CD4-positive, alpha-beta T cell (primary cell): ENCODE results near the gene INTS3. TPM values are rescaled to one million over a fixed set of nuclear protein-coding genes. Genes with fewer than 3 reads are reported as not detected.

ENCODE experiments used
- ATAC-seq: fragments of 200-7000 bp; cut with Tn5 transposase; one replicate; pipeline ENCODE4 v1.10.0; 2022; ENCODE audit warnings: mild to moderate bottlenecking; ENCODE audit not compliant: poor library complexity
- CTCF ChIA-PET: fragments of 350-600 bp; sonication (Branson Sonifier 250); formaldehyde crosslinking; loops from one replicate; lab custom pipeline; 2021; ENCODE audit warnings: antibody characterized with exemption, inconsistent platforms; lab: Charles Lee
- POLR2A ChIA-PET: fragments of 350-600 bp; sonication (Branson Sonifier 250); formaldehyde crosslinking; loops from one replicate; lab custom pipeline; 2021; ENCODE audit warnings: antibody characterized with exemption, inconsistent platforms; lab: Charles Lee
- DNase-seq, 14 experiments: peaks; one replicate each; pipeline ENCODE4 v3.0.0-alpha.2; 2013 to 2020; ENCODE audit warnings: mixed read lengths in 2 of 14
- H3K27ac ChIP-seq, 2 donors: one replicate each; pipeline versions ENCODE4 v1.5.1 to v1.7.0; 2013; ENCODE audit warnings: low read length in 2 of 2, low read depth in 1 of 2, mild to moderate bottlenecking in 1 of 2
- H3K27me3 ChIP-seq, 2 experiments: 1 replicate in 1 of 2; 2 replicates in 1 of 2; pipeline versions ENCODE4 v1.6.1 to v1.7.0; 2013; ENCODE audit warnings: low read length in 2 of 2, control low read depth in 1 of 2, mild to moderate bottlenecking in 1 of 2, moderate library complexity in 1 of 2; ENCODE audit not compliant: insufficient read depth in 2 of 2, control insufficient read depth in 1 of 2
- H3K36me3 ChIP-seq: one replicate; pipeline ENCODE4 v1.6.1; 2013; ENCODE audit warnings: low read length, control low read depth; ENCODE audit not compliant: insufficient read depth
- H3K4me1 ChIP-seq: one replicate; pipeline ENCODE4 v1.6.1; 2013; ENCODE audit warnings: low read length, control low read depth; ENCODE audit not compliant: insufficient read depth
- H3K4me3 ChIP-seq: one replicate; pipeline ENCODE4 v1.5.1; 2013; ENCODE audit warnings: mild to moderate bottlenecking, low read length, moderate library complexity
- H3K9me3 ChIP-seq, 2 experiments: 1 replicate in 1 of 2; 2 replicates in 1 of 2; pipeline versions ENCODE4 v1.6.1 to v1.7.0; 2013; ENCODE audit warnings: low read length in 2 of 2, mild to moderate bottlenecking in 2 of 2, control low read depth in 1 of 2, moderate library complexity in 1 of 2; ENCODE audit not compliant: control insufficient read depth in 1 of 2, insufficient read depth in 1 of 2
- H3K27ac Mint-ChIP-seq: one replicate; pipeline ENCODE4 v1.8.0; 2020; ENCODE audit warnings: mixed read lengths
- H3K27me3 Mint-ChIP-seq: one replicate; pipeline ENCODE4 v1.8.0; 2021; ENCODE audit warnings: mixed read lengths
- H3K36me3 Mint-ChIP-seq: one replicate; pipeline ENCODE4 v1.8.0; 2021; ENCODE audit warnings: low read depth, mixed read lengths
- H3K4me1 Mint-ChIP-seq: one replicate; pipeline ENCODE4 v1.8.0; 2021; ENCODE audit warnings: low read depth, mixed read lengths
- H3K4me3 Mint-ChIP-seq: one replicate; pipeline ENCODE4 v1.8.0; 2020; ENCODE audit warnings: mild to moderate bottlenecking, mixed read lengths
- H3K9me3 Mint-ChIP-seq: one replicate; pipeline ENCODE4 v1.8.0; 2020; ENCODE audit warnings: mixed read lengths
- CTCF ChIP-seq: fragments of 200-600 bp; IDR thresholded peaks from one replicate; pipeline ENCODE4 v1.8.0; 2022; ENCODE audit warnings: antibody characterized with exemption, mild to moderate bottlenecking
- intact Hi-C, 2 experiments: fragments of 100-400 bp; cut with DNase I in 1 of 2; cut with micrococcal nuclease in 1 of 2; formaldehyde crosslinking; loops; one replicate each; pipeline versions ENCODE4 v1.15.1 to v1.9.0; 2023 to 2025; cut with DNase I, micrococcal nuclease
- total RNA-seq, 174 experiments: library from RNA in 2 of 174; stranded (reverse) in 2 of 174; gene quantifications; one replicate each; pipeline ENCODE4 v1.2.3 and lab custom pipeline; 2021 to 2026

Gene INTS3
- total RNA-seq, 2 experiments from 2014 or later, result 24.9 to 27.4 TPM

GRCh38 chr1:153801028-153801625 is 73.3 kb downstream of the INTS3 start:
- no peak overlapping the region for H3K4me3 Mint-ChIP-seq
- Histone ChIP-seq H3K9me3 (no peaks in the 10 kb centered on the region), H3K4me3 (no peak overlapping the region), H3K27ac (no peak overlapping the region), H3K36me3 (peaks cover 3% of the 10 kb centered on the region), H3K27me3 (no peaks in the 10 kb centered on the region), H3K4me1 (peaks cover 30% of the 10 kb centered on the region)
- H3K9me3 Mint-ChIP-seq, result no peaks in the 10 kb centered on the region
- H3K27ac Mint-ChIP-seq, result peak overlapping the region; percentile 71
- no peak for TF ChIP-seq CTCF
- no peak for DNase-seq
- ATAC-seq, result no peak
- intact Hi-C loops, result no loop called here
- ChIA-PET CTCF (no interaction called here), POLR2A (interaction anchor here (0.8 kb wide), 2 partner anchors 11 to 189 kb away, joined by 3 to 5 read pairs; no protein-coding TSS in a partner anchor)
- no peaks in the 10 kb centered on the region for H3K27me3 Mint-ChIP-seq
- H3K36me3 Mint-ChIP-seq, result peaks cover 21% of the 10 kb centered on the region
- peaks cover 30% of the 10 kb centered on the region for H3K4me1 Mint-ChIP-seq

GRCh38 chr1:153801786-153802697 is 74.2 kb downstream of the INTS3 start:
- peak overlapping the region; percentile 71 for H3K27ac Mint-ChIP-seq
- peaks cover 28% of the 10 kb centered on the region for H3K36me3 Mint-ChIP-seq
- no peak overlapping the region for H3K4me3 ChIP-seq
- ChIA-PET POLR2A (interaction anchor here (0.8 to 1.6 kb wide), 5 partner anchors 12 to 188 kb away, joined by 3 to 5 read pairs (median 4); partner anchors contain the start of genes JTB and RPS27), CTCF (interaction anchor here (0.9 kb wide), 1 partner anchor 184 kb away, joined by 3 read pairs; the partner anchor contains the start of gene RAB13)
- no peaks in the 10 kb centered on the region for H3K9me3 Mint-ChIP-seq
- no peak for TF ChIP-seq CTCF
- no peak overlapping the region for H3K4me3 Mint-ChIP-seq
- intact Hi-C loops, result no loop called here
- H3K27me3 Mint-ChIP-seq, result no peaks in the 10 kb centered on the region
- no peaks in the 10 kb centered on the region for H3K9me3 ChIP-seq
- ATAC-seq (no peak), DNase-seq (no peak)
- peaks cover 39% of the 10 kb centered on the region for H3K4me1 Mint-ChIP-seq
- H3K36me3 ChIP-seq, result peaks cover 8% of the 10 kb centered on the region
- no peaks in the 10 kb centered on the region for H3K27me3 ChIP-seq
- H3K4me1 ChIP-seq, result peaks cover 28% of the 10 kb centered on the region
- H3K27ac ChIP-seq, result no peak overlapping the region

GRCh38 chr1:153803470-153804056 is 75.7 kb downstream of the INTS3 start:
- Histone ChIP-seq H3K4me3 (no peak overlapping the region), H3K36me3 (peaks cover 23% of the 10 kb centered on the region), H3K4me1 (peaks cover 21% of the 10 kb centered on the region), H3K27ac (no peak overlapping the region), H3K27me3 (no peaks in the 10 kb centered on the region), H3K9me3 (no peaks in the 10 kb centered on the region)
- TF ChIP-seq CTCF, result no peak
- ATAC-seq (no peak), DNase-seq (no peak)
- no peaks in the 10 kb centered on the region for H3K27me3 Mint-ChIP-seq
- no peaks in the 10 kb centered on the region for H3K9me3 Mint-ChIP-seq
- peaks cover 42% of the 10 kb centered on the region for H3K4me1 Mint-ChIP-seq
- ChIA-PET CTCF (no interaction called here), POLR2A (interaction anchor here (1.5 to 4.1 kb wide), 3 partner anchors 20 to 187 kb away, joined by 3 to 20 read pairs (median 4); partner anchors contain the start of genes JTB and RPS27)
- H3K36me3 Mint-ChIP-seq, result peaks cover 40% of the 10 kb centered on the region
- no peak overlapping the region for H3K4me3 Mint-ChIP-seq
- H3K27ac Mint-ChIP-seq, result peak overlapping the region; percentile 71
- intact Hi-C loops, result no loop called here
